ENCODE results near the gene FAM240A. TPM values are rescaled to one million over a fixed set of nuclear protein-coding genes. Genes with fewer than 3 reads are reported as not detected.

FAM240A gene
- total RNA-seq, 1 experiment from 2014 or later: not detected

DNA sequence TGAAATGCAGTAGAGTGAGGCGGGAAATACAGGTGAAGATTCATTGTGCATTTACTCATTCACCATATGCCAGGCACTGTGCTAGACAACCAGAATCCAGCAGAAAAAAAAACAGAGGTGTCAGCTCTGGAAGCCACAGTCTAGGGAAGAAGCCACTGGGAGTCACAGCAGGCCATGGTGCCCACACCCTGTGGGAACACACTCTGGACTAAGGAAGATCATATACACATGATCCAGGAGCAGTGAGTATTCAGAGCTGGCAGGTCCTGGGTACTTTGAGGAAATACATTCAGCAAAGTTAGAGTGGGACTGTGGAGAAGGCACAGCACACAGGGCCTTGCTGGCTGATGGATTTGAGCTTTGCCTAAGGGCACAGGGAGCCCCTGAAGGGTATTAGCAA is 14.8 kb downstream of the FAM240A start:
- Histone ChIP-seq H3F3A (ENCODE audit: low read length, unreplicated experiment) (no peaks in the 10 kb centered on the region), H3K36me3 (ENCODE audit: low read depth, low read length) (no peaks in the 10 kb centered on the region), H2AFZ (ENCODE audit: low read length) (no peak overlapping the region), H3K9ac (ENCODE audit: low read length) (no peak overlapping the region), H4K20me1 (ENCODE audit: low read length) (no peaks in the 10 kb centered on the region), H3K27me3 (ENCODE audit: low read length) (peaks cover 9% of the 10 kb centered on the region), H3K4me2 (ENCODE audit: low read length) (no peak overlapping the region), H3K4me3 (ENCODE audit: low read length) (no peak overlapping the region), H3K79me2 (ENCODE audit: low read length) (no peaks in the 10 kb centered on the region), H3K4me1 (ENCODE audit: insufficient read depth, low read length) (no peaks in the 10 kb centered on the region), H3K9me2 (replicated peaks; ENCODE audit: low read length) (no peaks in the 10 kb centered on the region), H3K27ac (ENCODE audit: low read length) (no peak overlapping the region), H3K9me3 (ENCODE audit: low read length) (no peaks in the 10 kb centered on the region)
- BruUV-seq (replicated peaks): no TSS peak
- DNase-seq: no peak
- POLR2A ChIA-PET (ENCODE audit: unreplicated experiment): no interaction called here
- intact Hi-C loops (cut with micrococcal nuclease): no loop called here
- CTCF ChIA-PET: no interaction called here
- TF ChIP-seq, protein P1, sequence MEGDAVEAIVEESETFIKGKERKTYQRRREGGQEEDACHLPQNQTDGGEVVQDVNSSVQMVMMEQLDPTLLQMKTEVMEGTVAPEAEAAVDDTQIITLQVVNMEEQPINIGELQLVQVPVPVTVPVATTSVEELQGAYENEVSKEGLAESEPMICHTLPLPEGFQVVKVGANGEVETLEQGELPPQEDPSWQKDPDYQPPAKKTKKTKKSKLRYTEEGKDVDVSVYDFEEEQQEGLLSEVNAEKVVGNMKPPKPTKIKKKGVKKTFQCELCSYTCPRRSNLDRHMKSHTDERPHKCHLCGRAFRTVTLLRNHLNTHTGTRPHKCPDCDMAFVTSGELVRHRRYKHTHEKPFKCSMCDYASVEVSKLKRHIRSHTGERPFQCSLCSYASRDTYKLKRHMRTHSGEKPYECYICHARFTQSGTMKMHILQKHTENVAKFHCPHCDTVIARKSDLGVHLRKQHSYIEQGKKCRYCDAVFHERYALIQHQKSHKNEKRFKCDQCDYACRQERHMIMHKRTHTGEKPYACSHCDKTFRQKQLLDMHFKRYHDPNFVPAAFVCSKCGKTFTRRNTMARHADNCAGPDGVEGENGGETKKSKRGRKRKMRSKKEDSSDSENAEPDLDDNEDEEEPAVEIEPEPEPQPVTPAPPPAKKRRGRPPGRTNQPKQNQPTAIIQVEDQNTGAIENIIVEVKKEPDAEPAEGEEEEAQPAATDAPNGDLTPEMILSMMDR (conservative IDR thresholded peaks at IDR 0.05; ENCODE audit: low read depth, low read length): no peak
- TF ChIP-seq EZH2 (IDR thresholded peaks at IDR 0.05; ENCODE audit: low read length, unreplicated experiment): no peak
- TF ChIP-seq EZH2phosphoT487 (IDR thresholded peaks at IDR 0.05; ENCODE audit: borderline replicate concordance, low read length): no peak
- no peak for ATAC-seq

DNA sequence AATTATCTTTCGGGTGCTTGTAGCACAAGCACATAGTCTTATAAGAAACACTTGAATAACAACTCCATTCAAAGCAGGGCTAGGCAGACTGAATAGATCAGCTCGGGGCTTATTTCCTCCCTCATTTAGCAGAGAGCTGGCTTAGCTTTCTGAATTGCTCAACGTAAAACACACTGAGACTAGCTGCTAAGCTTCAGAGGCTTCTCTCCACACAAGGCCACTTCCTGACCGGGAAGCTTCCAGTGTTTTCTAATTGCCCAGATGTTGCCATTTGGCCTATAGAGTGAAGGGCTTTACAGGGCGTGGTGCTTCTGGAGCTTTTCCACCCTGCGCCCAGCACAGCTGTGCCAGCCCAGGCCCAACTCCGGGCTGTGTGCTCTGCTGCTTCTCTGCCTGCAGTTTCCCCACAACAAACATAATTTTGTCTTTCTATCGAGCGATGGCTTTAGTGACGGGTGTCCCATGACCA is 16.6 kb downstream of the FAM240A start:
- ATAC-seq: no peak
- BruUV-seq (replicated peaks): no TSS peak

DNA sequence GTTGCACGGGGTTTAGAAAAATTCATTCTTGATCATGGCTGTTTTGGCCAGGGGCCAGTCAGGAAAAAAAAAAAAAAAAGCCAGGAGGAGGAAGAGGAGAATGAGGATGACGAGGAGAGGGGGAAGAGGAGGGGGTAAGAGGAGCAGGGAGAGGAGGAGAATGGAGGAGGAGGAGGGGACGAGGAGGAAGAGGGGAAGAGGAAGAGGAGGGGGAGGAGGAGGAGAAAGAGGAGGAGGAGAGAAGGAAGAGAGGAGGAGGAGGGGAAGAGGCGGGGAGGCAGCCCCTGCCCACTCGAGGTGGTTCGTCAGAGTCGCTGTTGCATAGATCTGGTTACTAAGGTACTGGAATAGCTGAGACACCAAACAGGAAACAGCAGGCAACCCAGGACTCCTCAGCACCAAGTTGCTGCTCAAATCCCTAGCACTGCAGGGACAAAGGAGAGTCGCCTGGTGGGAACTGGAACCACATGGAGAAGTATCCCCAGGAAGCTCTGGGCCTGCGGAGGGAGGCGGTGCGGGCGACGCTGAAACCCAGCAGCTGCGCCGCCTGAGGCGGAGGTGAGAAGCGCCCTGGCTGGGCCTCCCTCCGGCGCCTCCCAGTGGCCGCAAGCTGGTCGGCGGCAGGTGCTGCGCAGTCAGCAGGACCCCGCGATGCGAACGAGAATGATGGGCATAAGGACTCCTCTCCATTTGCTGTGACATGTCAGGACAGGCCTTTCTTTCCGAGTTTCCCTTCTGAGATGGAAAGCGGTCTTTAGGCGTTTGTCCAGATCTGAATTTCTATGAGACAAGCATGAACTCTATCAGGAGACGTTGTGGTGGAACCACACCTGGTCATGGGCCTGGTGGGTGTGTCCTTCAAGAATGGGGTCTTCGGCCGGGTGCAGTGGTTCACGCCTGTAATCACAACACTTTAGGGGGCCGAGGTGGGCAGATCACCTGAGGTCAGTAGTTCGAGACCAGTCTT is 17.5 kb downstream of the FAM240A start:
- ChIA-PET POLR2A (ENCODE audit: unreplicated experiment) (no interaction called here), CTCF (interaction anchor here (0.6 to 1.6 kb wide), 5 partner anchors 36 to 1281 kb away, joined by 3 to 14 read pairs (median 6); no protein-coding TSS in a partner anchor)
- Histone ChIP-seq H3K9me2 (replicated peaks; ENCODE audit: low read length) (no peaks in the 10 kb centered on the region), H3K27ac (ENCODE audit: low read length) (no peak overlapping the region), H3F3A (ENCODE audit: low read length, unreplicated experiment) (no peaks in the 10 kb centered on the region), H2AFZ (ENCODE audit: low read length) (peak overlapping the region; percentile 86), H3K36me3 (ENCODE audit: low read depth, low read length) (no peaks in the 10 kb centered on the region), H3K79me2 (ENCODE audit: low read length) (no peaks in the 10 kb centered on the region), H3K27me3 (ENCODE audit: low read length) (no peaks in the 10 kb centered on the region), H4K20me1 (ENCODE audit: low read length) (no peaks in the 10 kb centered on the region), H3K9ac (ENCODE audit: low read length) (no peak overlapping the region), H3K4me3 (ENCODE audit: low read length) (no peak overlapping the region), H3K4me2 (ENCODE audit: low read length) (peak overlapping the region; percentile 63), H3K9me3 (ENCODE audit: low read length) (no peaks in the 10 kb centered on the region), H3K4me1 (ENCODE audit: insufficient read depth, low read length) (no peaks in the 10 kb centered on the region; the same call in 1 of the 2 replicates)
- no TSS peak for BruUV-seq (replicated peaks)
- intact Hi-C loops (cut with micrococcal nuclease): loop anchor here (1.0 to 2.0 kb wide), 3 partner anchors 35 to 142 kb away; no protein-coding TSS in a partner anchor
- ATAC-seq (peak; percentile 96), DNase-seq (peak; percentile 79)
- TF ChIP-seq EZH2phosphoT487 (IDR thresholded peaks at IDR 0.05; ENCODE audit: borderline replicate concordance, low read length) (no peak), EZH2 (IDR thresholded peaks at IDR 0.05; ENCODE audit: low read length, unreplicated experiment) (no peak)
- TF ChIP-seq, protein P1 (conservative IDR thresholded peaks at IDR 0.05; ENCODE audit: low read depth, low read length): peak; percentile 97

More for the DNA sequence above, 16.6 kb downstream of the FAM240A start:
- intact Hi-C loops (cut with micrococcal nuclease): no loop called here
- no peaks in the 10 kb centered on the region for H3K36me3 ChIP-seq (ENCODE audit: low read depth, low read length)
- H3K9me2 ChIP-seq (replicated peaks; ENCODE audit: low read length): no peaks in the 10 kb centered on the region
- H3K9me3 ChIP-seq (ENCODE audit: low read length): no peaks in the 10 kb centered on the region
- H3K27me3 ChIP-seq (ENCODE audit: low read length): peaks cover under 1% of the 10 kb centered on the region
- H3K4me2 ChIP-seq (ENCODE audit: low read length): no peak overlapping the region
- CTCF ChIA-PET: interaction anchor here (1.6 kb wide), 1 partner anchor 140 kb away, joined by 14 read pairs; no protein-coding TSS in a partner anchor
- TF ChIP-seq EZH2phosphoT487 (IDR thresholded peaks at IDR 0.05; ENCODE audit: borderline replicate concordance, low read length): no peak
- H3K79me2 ChIP-seq (ENCODE audit: low read length): no peaks in the 10 kb centered on the region
- POLR2A ChIA-PET (ENCODE audit: unreplicated experiment): interaction anchor here (0.6 kb wide), 1 partner anchor 570 kb away, joined by 4 read pairs; no protein-coding TSS in a partner anchor
- no peaks in the 10 kb centered on the region for H4K20me1 ChIP-seq (ENCODE audit: low read length)
- DNase-seq: no peak
- no peak overlapping the region for H3K9ac ChIP-seq (ENCODE audit: low read length)
- H3K27ac ChIP-seq (ENCODE audit: low read length): no peak overlapping the region
- no peak overlapping the region for H3K4me3 ChIP-seq (ENCODE audit: low read length)
- H3K4me1 ChIP-seq (ENCODE audit: insufficient read depth, low read length): no peaks in the 10 kb centered on the region; the same call in 1 of the 2 replicates
- H2AFZ ChIP-seq (ENCODE audit: low read length): no peak overlapping the region
- no peaks in the 10 kb centered on the region for H3F3A ChIP-seq (ENCODE audit: low read length, unreplicated experiment)

Data from PC-3 (cell line).